IMR-90 (cell line): ENCODE measurements around the gene OSTF1. TPM values are rescaled to one million over a fixed set of nuclear protein-coding genes. Genes with fewer than 3 reads are reported as not detected.

ENCODE experiments used
- ATAC-seq: fragments of 200-7000 bp; cut with Tn5 transposase; 2 replicates; pipeline ENCODE4 v1.9.1; 2020; ENCODE audit warnings: low read depth, mild to moderate bottlenecking, moderate library complexity
- BruUV-seq: library from RNA; stranded (reverse); fragments of 400-500 nt; replicated peaks from 2 replicates; lab custom pipeline; 2021; lab: Mats Ljungman, UMichigan
- CTCF ChIA-PET: fragments of 300-600 bp; formaldehyde crosslinking; extraction: SDS; loops from one replicate; lab custom pipeline; 2021; ENCODE audit warnings: antibody characterized with exemption; lab: Yijun Ruan, JAX
- POLR2A ChIA-PET: fragments of 300-600 bp; sonication (Branson Sonifier 250); formaldehyde crosslinking; loops from one replicate; lab custom pipeline; 2022; ENCODE audit warnings: antibody characterized with exemption; ENCODE audit not compliant: unreplicated experiment; lab: Charles Lee
- DNase-seq: peaks from one replicate; pipeline ENCODE4 v3.0.0; 2013
- H2AFZ ChIP-seq: replicated peaks from 2 replicates; pipeline ENCODE3; 2013; ENCODE audit warnings: low read length, mild to moderate bottlenecking; ENCODE audit not compliant: poor library complexity
- H2AK5ac ChIP-seq: 2 replicates; pipeline ENCODE4 v1.6.1; 2013; ENCODE audit warnings: low read depth, low read length, inconsistent platforms
- H2AK9ac ChIP-seq: replicated peaks from 2 replicates; pipeline ENCODE3; 2013; ENCODE audit warnings: mild to moderate bottlenecking, low read depth, low read length, moderate library complexity; ENCODE audit not compliant: poor library complexity
- H2BK120ac ChIP-seq: 2 replicates; pipeline ENCODE4 v1.6.1; 2013; ENCODE audit warnings: low read depth, low read length, inconsistent platforms
- H2BK15ac ChIP-seq: 3 replicates; pipeline ENCODE4 v1.6.1; 2013; ENCODE audit warnings: low read depth, low read length, inconsistent platforms
- H2BK20ac ChIP-seq: 2 replicates; pipeline ENCODE4 v1.6.1; 2013; ENCODE audit warnings: low read depth, mild to moderate bottlenecking, inconsistent platforms, low read length, moderate library complexity
- H2BK5ac ChIP-seq: 2 replicates; pipeline ENCODE4 v1.6.1; 2013; ENCODE audit warnings: mild to moderate bottlenecking, low read depth, low read length, inconsistent platforms; ENCODE audit not compliant: poor library complexity, severe bottlenecking
- H3K14ac ChIP-seq: replicated peaks from 2 replicates; pipeline ENCODE4 v1.6.1; 2013; ENCODE audit warnings: low read depth, low read length, inconsistent platforms
- H3K18ac ChIP-seq: 2 replicates; pipeline ENCODE4 v1.6.1; 2013; ENCODE audit warnings: low read depth, low read length, control low read depth
- H3K23ac ChIP-seq: 2 replicates; pipeline ENCODE4 v1.6.1; 2013; ENCODE audit warnings: low read depth, low read length, inconsistent platforms
- H3K27ac ChIP-seq: 2 replicates; pipeline ENCODE4 v1.5.1; 2013; ENCODE audit warnings: mild to moderate bottlenecking, control low read depth, low read length; ENCODE audit not compliant: insufficient read depth
- H3K27me3 ChIP-seq: 2 replicates; pipeline ENCODE4 v1.6.1; 2013; ENCODE audit warnings: low read length; ENCODE audit not compliant: control insufficient read depth, insufficient read depth
- H3K36me3 ChIP-seq: 2 replicates; pipeline ENCODE4 v1.6.1; 2013; ENCODE audit warnings: low read length, mixed read lengths; ENCODE audit not compliant: control insufficient read depth, insufficient read depth
- H3K4ac ChIP-seq: 2 replicates; pipeline ENCODE4 v1.6.1; 2013; ENCODE audit warnings: low read depth, low read length, inconsistent platforms
- H3K4me1 ChIP-seq: 2 replicates; pipeline ENCODE4 v1.6.1; 2013; ENCODE audit warnings: low read length, mixed read lengths; ENCODE audit not compliant: control insufficient read depth, insufficient read depth
- H3K4me2 ChIP-seq: 2 replicates; pipeline ENCODE4 v1.6.1; 2013; ENCODE audit warnings: low read depth, mild to moderate bottlenecking, control low read depth, low read length, moderate library complexity
- H3K4me3 ChIP-seq: 2 replicates; pipeline ENCODE4 v1.5.1; 2013; ENCODE audit warnings: low read depth, mild to moderate bottlenecking, control low read depth, low read length, moderate library complexity; ENCODE audit not compliant: insufficient read depth
- H3K56ac ChIP-seq: 2 replicates; pipeline ENCODE4 v1.6.1; 2013; ENCODE audit warnings: low read length, inconsistent platforms; ENCODE audit not compliant: insufficient read depth; ENCODE audit errors: extremely low read depth
- H3K79me1 ChIP-seq, 2 experiments: 2 replicates each; pipeline ENCODE4 v1.6.1; 2013; ENCODE audit warnings: low read length in 2 of 2, inconsistent platforms in 1 of 2, low read depth in 1 of 2
- H3K9ac ChIP-seq: 2 replicates; pipeline ENCODE4 v1.6.1; 2013; ENCODE audit warnings: low read depth, low read length, control low read depth
- H3K9me1 ChIP-seq: 2 replicates; pipeline ENCODE4 v1.6.1; 2013; ENCODE audit warnings: low read length, inconsistent platforms; ENCODE audit not compliant: insufficient read depth
- H3K9me3 ChIP-seq: 2 replicates; pipeline ENCODE4 v1.6.1; 2013; ENCODE audit warnings: low read length; ENCODE audit not compliant: control insufficient read depth, insufficient read depth
- H4K20me1 ChIP-seq: 2 replicates; pipeline ENCODE4 v1.6.1; 2013; ENCODE audit warnings: low read length, inconsistent platforms; ENCODE audit not compliant: insufficient read depth
- H4K5ac ChIP-seq: 2 replicates; pipeline ENCODE4 v1.6.1; 2013; ENCODE audit warnings: mild to moderate bottlenecking, low read depth, low read length, control low read depth
- H4K8ac ChIP-seq, 2 experiments: 2 replicates each; pipeline ENCODE4 v1.6.1; 2013; ENCODE audit warnings: low read depth in 2 of 2, low read length in 2 of 2, control low read depth in 1 of 2, inconsistent platforms in 1 of 2
- H4K91ac ChIP-seq: 2 replicates; pipeline ENCODE4 v1.6.1; 2013; ENCODE audit warnings: low read depth, low read length, inconsistent platforms; ENCODE audit not compliant: insufficient read depth
- BHLHE40 ChIP-seq: fragments of 150-350 bp; IDR thresholded peaks from 2 replicates; pipeline ENCODE4 v1.6.1; 2016; ENCODE audit warnings: mild to moderate bottlenecking, low read depth, low read length
- MXI1 ChIP-seq: IDR thresholded peaks from 2 replicates; pipeline ENCODE4 v1.6.1; 2012; ENCODE audit warnings: low read depth, mild to moderate bottlenecking, low read length, moderate library complexity, borderline replicate concordance
- WGBS, 2 experiments: methylation state at CpG; one replicate each; pipeline versions ENCODE4 v1.1.5 to v1.1.7; 2013; ENCODE audit warnings: missing lambda C conversion rate in 2 of 2; ENCODE audit not compliant: insufficient read length in 1 of 2; ENCODE audit errors: extremely low coverage in 2 of 2; 5-methylcytosine and 5-hydroxymethylcytosine counted together
- dilution Hi-C: fragments of 300-500 bp; cut with HindIII; formaldehyde crosslinking; loops from one replicate; pipeline ENCODE4 v1.14.3; 2018; ENCODE audit warnings: low sequenced_read_pairs; ENCODE audit not compliant: unreplicated experiment
- in situ Hi-C: fragments of 300-500 bp; cut with MboI; formaldehyde crosslinking; loops from 3 replicates; pipeline ENCODE4 v1.14.3; 2019; ENCODE audit warnings: low sequenced_read_pairs, inconsistent platforms, mixed read lengths
- intact Hi-C: fragments of 100-400 bp; cut with micrococcal nuclease; formaldehyde crosslinking; loops from 2 replicates; pipeline ENCODE4 v1.10.0; 2022
- polyA plus RNA-seq, 3 experiments: library from polyadenylated mRNA; depleted of rRNA; stranded (reverse); fragments of >200 nt; gene quantifications; 2 replicates each; pipeline ENCODE4 v1.2.3, GENCODE V29; 2012; ENCODE audit warnings: low replicate concordance in 1 of 3
- total RNA-seq: library from RNA; depleted of rRNA; stranded (reverse); fragments of >200 nt; gene quantifications from 2 replicates; pipeline ENCODE4 v1.2.3, GENCODE V29; 2012

The OSTF1 gene
- total and polyA plus RNA-seq, 2 of the 4 experiments (the other 2 are of a cell fraction), result 17.1 to 41.6 TPM

DNA sequence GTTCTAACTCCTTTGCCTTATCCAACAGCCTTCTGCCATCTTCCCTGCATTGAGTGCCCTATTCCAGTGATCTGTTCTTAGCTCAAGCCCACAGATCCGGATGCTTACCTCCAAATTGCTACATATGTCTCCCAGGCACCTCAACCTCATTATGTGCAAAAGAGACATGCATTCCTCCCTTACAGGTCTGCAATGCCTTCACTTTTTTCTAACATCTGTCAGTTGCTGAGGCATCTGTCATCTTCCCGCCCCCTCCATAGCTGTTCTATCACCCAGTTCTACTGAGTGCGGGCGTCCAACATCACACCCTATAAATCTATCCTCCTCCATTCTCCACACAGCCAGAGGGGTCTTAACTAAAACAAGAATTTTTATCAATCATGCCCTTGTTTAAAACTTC is 20.4 kb upstream of the OSTF1 start:
- no peak overlapping the region for H4K8ac ChIP-seq
- no peaks in the 10 kb centered on the region for H3K27me3 ChIP-seq
- H3K23ac ChIP-seq, result no peak overlapping the region
- intact Hi-C loops, result no loop called here
- H2BK120ac ChIP-seq, result no peak overlapping the region
- no TSS peak for BruUV-seq
- H2AFZ ChIP-seq, result no peak overlapping the region
- H3K4me3 ChIP-seq, result no peak overlapping the region
- no peak overlapping the region for H3K9ac ChIP-seq
- H3K4ac ChIP-seq, result no peak overlapping the region
- H4K91ac ChIP-seq, result no peak overlapping the region
- H3K4me1 ChIP-seq, result peaks cover 5% of the 10 kb centered on the region
- no peak overlapping the region for H2BK20ac ChIP-seq
- H3K56ac ChIP-seq, result no peak overlapping the region
- no peaks in the 10 kb centered on the region for H4K20me1 ChIP-seq
- H3K4me2 ChIP-seq, result no peak overlapping the region
- TF ChIP-seq BHLHE40 (no peak), MXI1 (no peak)
- no peaks in the 10 kb centered on the region for H3K9me1 ChIP-seq
- H3K36me3 ChIP-seq, result no peaks in the 10 kb centered on the region
- ChIA-PET CTCF (interaction anchor here (1.6 kb wide), 1 partner anchor 10 kb away, joined by 3 read pairs; no protein-coding TSS in a partner anchor), POLR2A (no interaction called here)
- no peak overlapping the region for H3K18ac ChIP-seq
- H3K27ac ChIP-seq, result no peak overlapping the region
- no peak overlapping the region for H2BK15ac ChIP-seq
- H3K79me1 ChIP-seq, result no peaks in the 10 kb centered on the region
- DNase-seq, result no peak
- no peak overlapping the region for H4K5ac ChIP-seq
- H2BK5ac ChIP-seq, result no peak overlapping the region
- H2AK9ac ChIP-seq, result no peak overlapping the region
- H3K9me3 ChIP-seq, result no peaks in the 10 kb centered on the region
- H3K14ac ChIP-seq, result no peak overlapping the region
- in situ Hi-C loops, result no loop called here
- no peak for ATAC-seq
- 69% methylated on average over 2 of the region's 4 CpGs; no CpG with 5 or more reads in 1 of the 2 experiments for WGBS, 2 experiments
- dilution Hi-C loops, result no loop called here
- no peak overlapping the region for H2AK5ac ChIP-seq
